GM12872 (cell line): ENCODE data around the gene ARL16.
A peak's percentile ranks its signal among the peaks of the same experiment; 100 is the strongest.

Source experiments
- TF ChIP-seq, protein P1 (sequence below): IDR thresholded peaks from 3 replicates; pipeline ENCODE4 v1.5.1; 2011; ENCODE audit warnings: low read depth, mild to moderate bottlenecking, low read length, moderate library complexity; ENCODE audit not compliant: insufficient read depth

Gene ARL16

DNA sequence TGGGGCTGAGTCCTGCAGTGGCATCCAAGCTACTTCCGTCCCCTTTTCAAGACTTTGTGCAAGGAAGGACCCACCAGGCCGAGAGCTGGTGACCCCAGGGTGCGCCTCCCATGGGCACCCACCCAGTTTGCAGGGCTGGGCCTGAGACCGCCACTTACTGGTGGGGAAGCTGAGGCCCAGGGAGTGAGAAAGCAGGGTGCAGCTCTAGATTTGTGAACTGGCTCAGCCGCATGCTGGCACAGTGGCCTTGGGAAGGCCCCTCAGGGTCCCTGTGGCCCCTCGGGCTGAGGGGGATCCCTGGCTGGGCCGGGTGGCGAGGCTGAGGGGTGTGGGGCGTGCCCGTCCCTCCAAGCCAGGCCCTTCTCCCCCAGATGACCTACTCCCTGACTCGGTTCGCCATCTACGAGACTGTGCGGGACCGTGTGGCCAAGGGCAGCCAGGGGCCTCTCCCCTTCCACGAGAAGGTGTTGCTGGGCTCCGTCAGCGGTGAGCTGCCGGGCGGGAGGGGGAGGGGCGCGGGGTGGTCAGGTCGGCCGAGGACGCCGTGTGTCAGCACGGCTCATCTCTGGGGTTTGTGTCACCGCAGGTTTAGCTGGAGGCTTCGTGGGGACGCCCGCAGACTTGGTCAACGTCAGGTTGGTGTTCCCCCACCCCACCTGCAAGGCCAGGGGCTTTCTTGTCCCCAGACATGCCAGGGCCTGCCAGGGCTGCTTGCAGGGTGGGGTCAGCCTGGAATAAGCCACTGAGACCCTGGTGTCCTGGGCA is 31.7 kb upstream of the ARL16 start:
- TF ChIP-seq, protein P1, sequence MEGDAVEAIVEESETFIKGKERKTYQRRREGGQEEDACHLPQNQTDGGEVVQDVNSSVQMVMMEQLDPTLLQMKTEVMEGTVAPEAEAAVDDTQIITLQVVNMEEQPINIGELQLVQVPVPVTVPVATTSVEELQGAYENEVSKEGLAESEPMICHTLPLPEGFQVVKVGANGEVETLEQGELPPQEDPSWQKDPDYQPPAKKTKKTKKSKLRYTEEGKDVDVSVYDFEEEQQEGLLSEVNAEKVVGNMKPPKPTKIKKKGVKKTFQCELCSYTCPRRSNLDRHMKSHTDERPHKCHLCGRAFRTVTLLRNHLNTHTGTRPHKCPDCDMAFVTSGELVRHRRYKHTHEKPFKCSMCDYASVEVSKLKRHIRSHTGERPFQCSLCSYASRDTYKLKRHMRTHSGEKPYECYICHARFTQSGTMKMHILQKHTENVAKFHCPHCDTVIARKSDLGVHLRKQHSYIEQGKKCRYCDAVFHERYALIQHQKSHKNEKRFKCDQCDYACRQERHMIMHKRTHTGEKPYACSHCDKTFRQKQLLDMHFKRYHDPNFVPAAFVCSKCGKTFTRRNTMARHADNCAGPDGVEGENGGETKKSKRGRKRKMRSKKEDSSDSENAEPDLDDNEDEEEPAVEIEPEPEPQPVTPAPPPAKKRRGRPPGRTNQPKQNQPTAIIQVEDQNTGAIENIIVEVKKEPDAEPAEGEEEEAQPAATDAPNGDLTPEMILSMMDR, result no peak

DNA sequence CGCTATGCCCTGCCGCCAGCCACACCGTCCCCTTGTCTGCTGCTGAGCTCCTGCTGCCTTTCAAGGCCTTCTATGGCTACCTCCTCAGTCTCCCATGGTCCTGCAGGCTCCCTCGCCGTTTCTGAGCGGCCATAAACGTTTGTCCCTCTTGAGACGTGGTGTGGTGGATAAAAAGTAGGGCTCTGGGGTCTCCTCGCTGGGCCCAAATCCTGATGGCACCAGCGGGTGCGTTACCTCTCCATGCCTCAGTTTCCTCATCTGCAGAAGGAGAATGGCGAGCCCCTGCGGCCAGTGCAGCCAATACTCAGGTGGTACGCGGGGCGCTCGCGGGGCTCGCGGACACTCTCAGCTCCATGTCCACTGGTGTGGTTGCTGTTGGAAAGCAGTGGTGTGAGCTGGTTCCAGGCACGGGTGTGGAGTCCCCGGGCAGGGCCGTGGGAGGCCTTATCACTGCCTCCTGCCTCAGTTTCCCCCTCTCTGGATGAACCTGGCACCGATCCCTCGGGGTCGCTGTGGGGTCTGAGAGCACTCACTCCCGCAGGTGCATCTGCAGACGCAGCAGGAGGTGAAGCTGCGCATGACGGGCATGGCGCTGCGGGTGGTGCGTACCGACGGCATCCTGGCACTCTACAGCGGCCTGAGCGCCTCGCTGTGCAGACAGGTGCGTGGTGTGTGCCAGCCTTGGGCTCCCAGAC is 31.0 kb upstream of the ARL16 start:
- TF ChIP-seq, protein P1, result no peak

DNA sequence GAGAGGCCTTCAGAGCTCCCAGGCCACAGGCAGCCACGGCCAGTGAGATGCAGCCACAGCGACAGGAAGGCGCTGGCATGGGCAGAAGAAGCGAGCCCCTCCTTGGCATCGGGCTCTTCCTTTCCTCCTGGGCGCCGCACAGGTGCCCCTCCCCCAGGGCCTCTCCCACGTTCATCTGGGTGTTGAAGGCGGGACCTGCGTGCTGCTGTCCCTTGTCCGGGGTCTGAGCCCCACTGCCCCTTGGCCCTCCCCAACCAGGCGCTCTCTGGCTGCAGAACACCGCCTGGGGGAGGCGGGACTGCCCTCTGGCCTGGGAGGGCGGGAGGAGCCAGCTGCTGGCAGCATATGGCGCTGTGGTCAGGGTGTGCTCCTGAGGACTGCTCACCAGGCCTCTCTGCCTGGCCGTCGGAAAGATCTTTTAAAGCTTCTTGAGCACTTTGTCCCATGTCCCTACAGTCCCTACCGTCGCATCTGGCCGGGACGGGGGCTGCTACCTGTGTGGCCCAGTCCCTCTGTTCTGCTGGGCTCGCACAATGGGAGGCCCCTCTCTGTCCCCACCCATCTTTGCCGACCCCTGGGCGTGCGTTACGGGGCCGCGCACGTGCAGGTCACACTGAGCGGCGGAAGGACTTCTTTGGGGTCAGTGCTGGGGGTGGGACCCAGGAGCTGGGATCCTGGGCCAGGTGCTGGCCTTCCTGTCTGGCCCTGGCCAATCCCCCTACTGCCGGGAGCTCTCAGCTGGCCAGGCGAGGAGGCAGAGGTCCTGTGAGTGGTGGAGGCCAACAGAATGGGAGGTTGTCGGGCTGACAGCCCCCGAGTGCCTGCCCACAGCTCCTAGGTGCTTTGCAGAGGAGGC is 30.2 kb upstream of the ARL16 start:
- TF ChIP-seq, protein P1, result no peak

DNA sequence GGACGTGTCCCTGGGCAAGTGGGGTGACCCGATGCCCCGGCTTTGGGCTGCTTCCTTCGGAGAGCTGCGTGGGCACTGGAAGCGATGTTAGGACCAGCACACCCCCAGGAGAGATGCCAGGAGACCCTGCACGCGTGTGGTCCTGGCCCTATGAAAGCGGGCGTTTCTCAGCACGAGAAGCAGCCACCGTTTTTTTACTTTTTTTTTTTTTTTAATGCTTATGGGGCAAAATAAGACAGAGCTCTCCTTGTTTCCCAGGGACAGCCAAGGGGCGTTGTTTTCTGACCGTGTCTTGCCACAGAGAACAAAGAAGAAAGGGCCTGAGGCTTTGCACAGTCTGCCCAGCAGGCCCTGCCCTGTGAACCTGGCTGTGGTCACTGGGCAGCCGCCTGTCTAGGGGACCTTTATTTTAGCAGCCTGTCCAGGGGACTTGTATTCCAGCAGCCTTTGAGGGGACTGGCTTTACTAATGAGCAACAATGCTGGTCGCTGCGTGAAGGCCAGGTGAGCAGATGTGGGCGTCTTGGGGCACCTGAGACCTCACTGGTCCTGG is 29.5 kb upstream of the ARL16 start:
- TF ChIP-seq, protein P1, result no peak

DNA sequence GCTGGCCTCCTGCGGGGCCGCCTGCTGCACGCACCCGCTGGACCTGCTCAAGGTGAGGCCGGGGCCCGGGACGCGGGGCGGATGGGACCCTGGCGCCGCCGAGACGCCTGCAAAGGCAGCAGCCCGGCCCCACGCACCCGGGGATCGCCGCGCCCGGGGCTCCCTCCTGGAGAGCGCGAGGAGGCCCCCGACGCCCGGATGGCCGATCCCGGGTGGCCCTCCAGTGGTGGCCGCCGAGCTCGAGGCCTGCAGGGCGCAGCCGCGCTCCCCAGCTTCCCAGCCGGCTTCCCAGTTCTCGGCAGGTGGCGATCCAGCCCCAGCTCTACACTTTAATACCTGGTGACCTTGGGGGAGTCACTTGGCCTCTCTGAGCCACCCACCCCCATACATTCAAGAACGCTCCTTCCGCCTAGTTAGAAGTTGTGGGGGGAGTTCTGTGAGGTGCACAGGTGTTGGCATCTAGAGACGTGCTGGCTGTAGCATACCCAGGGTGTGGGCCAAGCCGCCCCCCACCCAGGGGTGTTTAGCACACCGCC is 28.9 kb upstream of the ARL16 start:
- TF ChIP-seq, protein P1, result peak; percentile 19; the same call in 1 of the 3 replicates

DNA sequence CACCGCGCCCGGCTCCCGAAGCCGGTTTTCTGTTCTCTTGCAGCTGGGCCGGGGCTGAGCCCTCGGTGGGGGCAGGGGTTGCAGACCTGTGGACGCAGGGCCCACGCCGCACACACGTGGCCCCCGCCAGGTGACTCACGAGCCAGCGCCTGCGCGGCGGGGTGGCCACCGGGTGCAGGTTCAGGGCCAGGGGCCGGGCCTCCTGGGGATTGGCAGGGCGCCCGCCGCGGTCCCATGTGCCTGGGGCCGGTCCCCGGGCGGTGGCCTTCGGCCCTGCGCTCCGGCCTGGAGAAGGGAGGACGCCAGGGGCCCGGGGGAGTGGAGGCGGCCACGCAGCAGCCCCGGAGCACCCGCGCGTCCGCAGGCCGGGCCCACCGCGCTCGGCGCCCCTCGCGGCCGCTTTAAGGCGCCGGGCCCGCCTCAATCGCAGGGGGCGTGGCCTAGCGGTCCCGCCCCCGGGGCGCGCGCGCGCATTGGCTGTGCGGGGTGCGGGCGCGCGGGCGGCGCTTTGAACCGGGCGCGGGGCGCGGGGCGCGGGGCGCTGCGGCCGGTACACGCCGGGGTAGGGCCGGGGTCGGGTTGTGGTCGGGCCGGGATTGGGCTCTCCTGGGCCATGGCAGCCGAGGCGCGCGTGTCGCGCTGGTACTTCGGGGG is 28.3 kb upstream of the ARL16 start, which contains the start of gene SLC25A10:
TSS of gene SLC25A10 (plus strand) at position 471 of the 654 bp plus-strand sequence. CDS start at position 614, 143 bp downstream.
- TF ChIP-seq, protein P1, result no peak
